Left lung (tissue), 10 donors: ENCODE measurements around the gene ZC2HC1C. TPM values are rescaled to one million over a fixed set of nuclear protein-coding genes. Genes with fewer than 3 reads are reported as not detected.

ENCODE experiments used
- ATAC-seq: fragments of 200-7000 bp; cut with Tn5 transposase; one replicate; pipeline ENCODE4 v1.9.1; 2020; ENCODE audit warnings: moderate library complexity
- DNase-seq, 4 donors: peaks; one replicate each; pipeline ENCODE4 v3.0.0-alpha.2; 2013 to 2020
- H3K27ac ChIP-seq, 2 donors: fragments of 200-600 bp; sonication (generic) in 1 of 2; one replicate each; pipeline versions ENCODE4 v1.5.0 to v1.8.0; 2020 to 2021
- H3K27me3 ChIP-seq, 2 donors: fragments of 200-600 bp; sonication (generic) in 1 of 2; one replicate each; pipeline versions ENCODE4 v1.5.0 to v1.8.0; 2020 to 2021
- H3K36me3 ChIP-seq, 2 donors: fragments of 200-600 bp; sonication (generic) in 1 of 2; one replicate each; pipeline versions ENCODE4 v1.5.0 to v1.8.0; 2020 to 2021
- H3K4me1 ChIP-seq, 2 donors: fragments of 200-600 bp; one replicate each; pipeline ENCODE4 v1.8.0; 2021
- H3K4me3 ChIP-seq, 2 donors: fragments of 200-600 bp; sonication (generic) in 1 of 2; one replicate each; pipeline versions ENCODE4 v1.5.0 to v1.8.0; 2020 to 2021; ENCODE audit warnings: mild to moderate bottlenecking in 1 of 2
- H3K9me3 ChIP-seq, 2 donors: fragments of 200-600 bp; sonication (generic) in 1 of 2; one replicate each; pipeline versions ENCODE4 v1.5.0 to v1.8.0; 2020 to 2021
- CTCF ChIP-seq, 2 donors: fragments of 200-600 bp; sonication (generic) in 1 of 2; IDR thresholded peaks; one replicate each; pipeline versions ENCODE4 v1.5.0 to v1.8.0; 2021; ENCODE audit warnings: antibody characterized with exemption in 2 of 2
- intact Hi-C, 2 donors: fragments of 100-400 bp; cut with DNase I; formaldehyde crosslinking; loops; one replicate each; pipeline versions ENCODE4 v1.11.2 to v1.14.2; 2022
- polyA plus RNA-seq, 6 donors: library from polyadenylated mRNA; unstranded; fragments of 120-200 nt; gene quantifications; one replicate each; pipeline ENCODE4 v1.2.1, GENCODE V29; 2013; ENCODE audit not compliant: insufficient read length in 6 of 6
- total RNA-seq, 2 donors: library from RNA; stranded (reverse); fragmentation: NEBNext Ultra II Directional; extraction: Animal tissue kit (Norgen Biotek cat#: 25700); gene quantifications; one replicate each; pipeline ENCODE4 v1.2.1, GENCODE V29; 2021
- donor health status: DM: no; HTN: yes; CAD: no.
- donor health status: DM: no; HTN: no; CAD: no.

The ZC2HC1C gene
- total and polyA plus RNA-seq, 8 donors, result 3.1 to 6.6 (median 4.8) TPM

DNA sequence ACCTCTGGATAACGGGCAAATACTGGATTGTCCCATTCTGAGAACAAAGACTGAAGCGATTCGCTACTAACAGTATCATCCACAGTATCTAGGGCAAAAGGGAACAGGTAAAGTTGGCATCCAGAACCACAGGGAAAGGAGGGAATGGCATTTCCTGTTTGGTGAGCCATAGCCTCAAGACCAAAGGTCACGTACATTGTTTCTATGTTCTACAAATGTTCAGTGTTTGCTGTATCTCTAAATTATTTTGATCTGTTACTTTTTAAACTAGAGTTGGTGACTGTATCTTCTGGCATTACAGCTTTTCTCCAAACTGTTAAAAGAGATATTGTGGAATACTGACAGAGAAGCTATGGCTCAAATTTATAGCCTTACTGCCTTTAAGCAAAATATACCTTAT, 27.8 kb upstream of the ZC2HC1C start:
- no peak for DNase-seq
- Histone ChIP-seq H3K9me3 (no peaks in the 10 kb centered on the region), H3K4me3 (no peak overlapping the region), H3K27ac (no peak overlapping the region), H3K27me3 (no peaks in the 10 kb centered on the region), H3K4me1 (peaks cover 6 to 13% of the 10 kb centered on the region in 2 donors), H3K36me3 (peaks cover 0 to 29% of the 10 kb centered on the region in 2 donors)
- intact Hi-C loops, result no loop called here
- TF ChIP-seq CTCF (IDR thresholded peaks at IDR 0.05), result no peak
- no peak for ATAC-seq

GRCh38 chr14:75042035-75042434, 27.4 kb upstream of the ZC2HC1C start:
- H3K4me3 ChIP-seq, result no peak overlapping the region
- ATAC-seq, result no peak

DNA sequence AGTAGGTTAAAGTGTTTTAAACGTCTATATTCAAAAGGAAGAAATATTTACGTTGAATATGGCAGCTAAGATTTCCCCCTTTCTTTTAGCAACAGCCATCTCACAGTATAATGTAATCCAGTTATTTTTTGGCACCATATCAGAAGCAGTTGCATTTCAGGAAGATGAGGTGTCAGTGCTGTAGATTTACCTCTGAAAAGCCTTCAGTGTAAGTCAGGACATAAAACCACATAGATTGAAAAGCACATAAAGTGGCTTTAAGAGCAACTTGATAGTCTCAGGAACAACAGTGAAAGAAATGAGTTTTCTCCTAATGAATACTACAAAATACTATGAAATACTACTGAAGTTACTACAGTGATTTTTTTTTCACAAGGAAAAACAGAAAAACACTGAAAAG, 25.1 kb upstream of the ZC2HC1C start:
- intact Hi-C loops, result no loop called here
- peak in 1 of 4 donors; percentile 64 for DNase-seq

More at GRCh38 chr14:75042035-75042434, 27.4 kb upstream of the ZC2HC1C start:
- no peak for TF ChIP-seq CTCF (IDR thresholded peaks at IDR 0.05)
- Histone ChIP-seq H3K27me3 (no peaks in the 10 kb centered on the region), H3K27ac (no peak overlapping the region), H3K4me1 (peaks cover 6 to 13% of the 10 kb centered on the region in 2 donors), H3K9me3 (no peaks in the 10 kb centered on the region), H3K36me3 (peaks cover 0 to 27% of the 10 kb centered on the region in 2 donors)
- peak in 1 of 4 donors; percentile 51 for DNase-seq
- intact Hi-C loops, result no loop called here

GRCh38 chr14:75044752-75045151, 24.7 kb upstream of the ZC2HC1C start:
- DNase-seq (peak in 2 of 4 donors; percentile 80 to 82), ATAC-seq (peak; percentile 35)
- intact Hi-C loops, result no loop called here
- no peak for TF ChIP-seq CTCF (IDR thresholded peaks at IDR 0.05)
- H3K4me3 ChIP-seq, result no peak overlapping the region
- H3K27me3 ChIP-seq, result no peaks in the 10 kb centered on the region
- no peaks in the 10 kb centered on the region for H3K9me3 ChIP-seq
- peak overlapping the region in 1 of 2 donors; percentile 40 for H3K27ac ChIP-seq
- H3K36me3 ChIP-seq, result peaks cover 0 to 12% of the 10 kb centered on the region in 2 donors
- H3K4me1 ChIP-seq, result peaks cover 6 to 24% of the 10 kb centered on the region in 2 donors

More for the DNA sequence above, 25.1 kb upstream of the ZC2HC1C start:
- TF ChIP-seq CTCF (IDR thresholded peaks at IDR 0.05), result no peak
- no peaks in the 10 kb centered on the region for H3K9me3 ChIP-seq
- H3K36me3 ChIP-seq, result peaks cover 0 to 13% of the 10 kb centered on the region in 2 donors
- H3K4me1 ChIP-seq, result peaks cover 6 to 19% of the 10 kb centered on the region in 2 donors
- peak overlapping the region in 1 of 2 donors; percentile 40 for H3K27ac ChIP-seq
- no peak overlapping the region for H3K4me3 ChIP-seq
- no peak for ATAC-seq
- no peaks in the 10 kb centered on the region for H3K27me3 ChIP-seq

DNA sequence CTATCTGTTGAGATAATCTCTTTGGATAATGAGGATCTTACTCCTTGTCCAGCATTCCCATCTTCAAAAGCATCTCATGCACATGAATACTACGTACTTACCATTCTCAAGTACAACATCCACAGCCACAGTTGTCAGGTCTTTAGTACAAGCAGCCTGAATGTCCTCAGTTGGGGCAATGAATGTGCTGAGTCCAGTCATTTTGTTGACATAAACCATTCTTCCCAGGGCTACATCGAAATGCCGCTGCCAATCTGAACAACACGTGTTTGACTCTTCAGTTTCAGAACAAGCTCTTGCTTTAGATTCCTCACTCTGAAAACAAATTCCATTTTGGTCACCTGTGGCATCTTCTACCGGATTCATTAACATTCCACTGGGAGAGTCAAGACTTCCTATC, 23.2 kb upstream of the ZC2HC1C start:
- Histone ChIP-seq H3K27ac (no peak overlapping the region), H3K27me3 (peaks cover 0 to 10% of the 10 kb centered on the region in 2 donors), H3K4me1 (peaks cover 4 to 39% of the 10 kb centered on the region in 2 donors), H3K36me3 (peaks cover 0 to 4% of the 10 kb centered on the region in 2 donors), H3K4me3 (no peak overlapping the region), H3K9me3 (no peaks in the 10 kb centered on the region)
- intact Hi-C loops, result no loop called here
- TF ChIP-seq CTCF (IDR thresholded peaks at IDR 0.05), result no peak
- ATAC-seq, result no peak
- no peak for DNase-seq
